A549 treated with dexamethasone at 1 μM for 4 hours (cell line): ENCODE measurements around the gene CFLAR. TPM values are rescaled to one million over a fixed set of nuclear protein-coding genes. Genes with fewer than 3 reads are reported as not detected.

Experiments
- total RNA-seq: library from RNA; stranded (reverse); fragments of 200-300 nt; extraction: Qiagen RNA extraction; gene quantifications from 5 replicates; pipeline ENCODE4 v1.2.3, GENCODE V29; 2022

CFLAR gene
- total RNA-seq: 87.4 to 118 TPM (median 99.9 TPM) in 5 replicates

GRCh38 chr2:201116115-201116958, at the start of gene CFLAR:
TSS of gene CFLAR (plus strand) at chr2:201116164. CDS start at chr2:201129866, 13,702 bp downstream.

GRCh38 chr2:201071479-201072200, 44.3 kb upstream of the CFLAR start, which contains the start of the genes HYCC2 and NDUFB3:
TSS of gene HYCC2 (minus strand) at chr2:201071671. CDS start at chr2:201024009, 47,662 bp downstream.
TSS of gene NDUFB3 (plus strand) at chr2:201072001. CDS start at chr2:201078883, 6,882 bp downstream.

GRCh38 chr2:201182650-201183364, 66.8 kb downstream of the CFLAR start, which contains the start of gene CASP10:
TSS of gene CASP10 (plus strand) at chr2:201183141. CDS start at chr2:201185778, 2,637 bp downstream.

Other genes with a start within 250 kb of the CFLAR start
- gene PPIL3, start 227.1 kb upstream of the CFLAR start, total RNA-seq: 21.2 to 25.8 TPM (median 24.3 TPM) in 5 replicates
- 37.2 to 38.5 TPM (median 37.6 TPM) in 5 replicates for gene NIF3L1, start 226.8 kb upstream of the CFLAR start, total RNA-seq
- 12.3 to 17.0 TPM (median 13.4 TPM) in 5 replicates for gene ORC2, start 152.5 kb upstream of the CFLAR start, total RNA-seq
- gene HYCC2, start 44.5 kb upstream of the CFLAR start, total RNA-seq: 3.0 to 7.4 TPM (median 5.4 TPM) in 5 replicates
- 121 to 189 TPM (median 125 TPM) in 5 replicates for gene NDUFB3, start 44.2 kb upstream of the CFLAR start, total RNA-seq
- 1.4 to 2.1 TPM (median 1.9 TPM) in 5 replicates for gene CASP10, start 67.0 kb downstream of the CFLAR start, total RNA-seq
- gene CASP8, start 144.4 kb downstream of the CFLAR start, total RNA-seq: 26.5 to 34.5 TPM (median 31.5 TPM) in 5 replicates
- gene FLACC1, start 241.2 kb downstream of the CFLAR start, total RNA-seq: 0.20 to 0.64 TPM (median 0.22 TPM) in 4 of 5 replicates, not detected in the other